Measurements from ENCODE around the gene FIG4.
"Not testable (repeated sequence)": the region's sequence is repeated elsewhere in the genome, so short reads cannot be mapped to it uniquely, and the experiment has no call there.

The FIG4 gene

GRCh38 chr6:109760208-109760607 lies 69.1 kb downstream of the FIG4 start:
- no peak for DNase-seq (ENCODE audit: low read depth)

GRCh38 chr6:109762166-109762565 lies 71.1 kb downstream of the FIG4 start:
- DNase-seq (ENCODE audit: low read depth) = no peak

GRCh38 chr6:109762769-109763441 lies 71.8 kb downstream of the FIG4 start:
- no peak for DNase-seq (ENCODE audit: low read depth)

- no peak for DNase-seq (ENCODE audit: low read depth)
These were observed 75.1 kb downstream of the FIG4 start for GRCh38 chr6:109766167-109766566.

- DNase-seq (ENCODE audit: low read depth) = no peak
These were observed 76.9 kb downstream of the FIG4 start for GRCh38 chr6:109767961-109768360.

- no peak for DNase-seq (ENCODE audit: low read depth)
These were observed 77.4 kb downstream of the FIG4 start for GRCh38 chr6:109768485-109768884.

GRCh38 chr6:109769213-109769612 lies 78.1 kb downstream of the FIG4 start:
- no peak for DNase-seq (ENCODE audit: low read depth)

- no peak for DNase-seq (ENCODE audit: low read depth)
These were observed 79.0 kb downstream of the FIG4 start for GRCh38 chr6:109770047-109770446.

- no peak for DNase-seq (ENCODE audit: low read depth)
These were observed 79.7 kb downstream of the FIG4 start for GRCh38 chr6:109770779-109771178.

GRCh38 chr6:109771939-109772755 lies 81.1 kb downstream of the FIG4 start:
- DNase-seq (ENCODE audit: low read depth) = not testable (repeated sequence)

GRCh38 chr6:109772883-109773431 lies 81.9 kb downstream of the FIG4 start:
- DNase-seq (ENCODE audit: low read depth) = no peak

GRCh38 chr6:109781001-109781400 lies 89.9 kb downstream of the FIG4 start:
- no peak for DNase-seq (ENCODE audit: low read depth)

GRCh38 chr6:109782491-109782999 lies 91.4 kb downstream of the FIG4 start:
- DNase-seq (ENCODE audit: low read depth) = no peak

GRCh38 chr6:109783250-109783986 lies 92.3 kb downstream of the FIG4 start:
- no peak for DNase-seq (ENCODE audit: low read depth)

- no peak for DNase-seq (ENCODE audit: low read depth)
These were observed 96.2 kb downstream of the FIG4 start for GRCh38 chr6:109787312-109787711.

- no peak for DNase-seq (ENCODE audit: low read depth)
These were observed 97.6 kb downstream of the FIG4 start for GRCh38 chr6:109788687-109789086.

GRCh38 chr6:109790131-109790530 lies 99.0 kb downstream of the FIG4 start:
- no peak for DNase-seq (ENCODE audit: low read depth)

GRCh38 chr6:109791301-109791700 lies 100.2 kb downstream of the FIG4 start:
- DNase-seq (ENCODE audit: low read depth) = no peak

GRCh38 chr6:109793021-109793420 lies 101.9 kb downstream of the FIG4 start:
- no peak for DNase-seq (ENCODE audit: low read depth)

- no peak for DNase-seq (ENCODE audit: low read depth)
These were observed 102.7 kb downstream of the FIG4 start for GRCh38 chr6:109793792-109794191.

GRCh38 chr6:109794201-109794923 lies 103.3 kb downstream of the FIG4 start:
- no peak for DNase-seq (ENCODE audit: low read depth)
